Omental fat pad (tissue), 4 donors: ENCODE data around the gene BCORL1. TPM values are rescaled to one million over a fixed set of nuclear protein-coding genes. Genes with fewer than 3 reads are reported as not detected.

Experiments used
- ATAC-seq: fragments of 150-250 bp; one replicate; pipeline ENCODE4 v1.9.1; 2016; ENCODE audit warnings: mild to moderate bottlenecking, moderate library complexity; ENCODE audit not compliant: low FRiP score
- DNase-seq: peaks from one replicate; pipeline ENCODE4 v3.0.0-alpha.2; 2019; ENCODE audit warnings: low spot score
- total RNA-seq, 4 donors: library from RNA; depleted of rRNA; stranded (reverse); fragments of >200 nt; gene quantifications; one replicate each; pipeline ENCODE4 v1.1.0, GENCODE V29; 2016
- TF ChIP-seq, protein P1 (sequence below), 3 donors: fragments of 450-650 bp; IDR thresholded peaks; one replicate each; pipeline ENCODE4 v1.5.1; 2016 to 2017; ENCODE audit warnings: antibody characterized with exemption in 3 of 3, mild to moderate bottlenecking in 3 of 3, moderate library complexity in 2 of 3

BCORL1 gene
- total RNA-seq, 4 donors from 2014 or later: 4.9 to 8.0 (median 5.2) TPM

GRCh38 chrX:129940721-129941120 lies 41.7 kb upstream of the BCORL1 start:
- no peak for DNase-seq
- no peak for ATAC-seq
- TF ChIP-seq, protein P1, sequence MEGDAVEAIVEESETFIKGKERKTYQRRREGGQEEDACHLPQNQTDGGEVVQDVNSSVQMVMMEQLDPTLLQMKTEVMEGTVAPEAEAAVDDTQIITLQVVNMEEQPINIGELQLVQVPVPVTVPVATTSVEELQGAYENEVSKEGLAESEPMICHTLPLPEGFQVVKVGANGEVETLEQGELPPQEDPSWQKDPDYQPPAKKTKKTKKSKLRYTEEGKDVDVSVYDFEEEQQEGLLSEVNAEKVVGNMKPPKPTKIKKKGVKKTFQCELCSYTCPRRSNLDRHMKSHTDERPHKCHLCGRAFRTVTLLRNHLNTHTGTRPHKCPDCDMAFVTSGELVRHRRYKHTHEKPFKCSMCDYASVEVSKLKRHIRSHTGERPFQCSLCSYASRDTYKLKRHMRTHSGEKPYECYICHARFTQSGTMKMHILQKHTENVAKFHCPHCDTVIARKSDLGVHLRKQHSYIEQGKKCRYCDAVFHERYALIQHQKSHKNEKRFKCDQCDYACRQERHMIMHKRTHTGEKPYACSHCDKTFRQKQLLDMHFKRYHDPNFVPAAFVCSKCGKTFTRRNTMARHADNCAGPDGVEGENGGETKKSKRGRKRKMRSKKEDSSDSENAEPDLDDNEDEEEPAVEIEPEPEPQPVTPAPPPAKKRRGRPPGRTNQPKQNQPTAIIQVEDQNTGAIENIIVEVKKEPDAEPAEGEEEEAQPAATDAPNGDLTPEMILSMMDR (IDR thresholded peaks at IDR 0.05): no peak

GRCh38 chrX:129945131-129945530 lies 37.3 kb upstream of the BCORL1 start:
- TF ChIP-seq, protein P1 (IDR thresholded peaks at IDR 0.05): no peak
- DNase-seq (no peak), ATAC-seq (no peak)

DNA sequence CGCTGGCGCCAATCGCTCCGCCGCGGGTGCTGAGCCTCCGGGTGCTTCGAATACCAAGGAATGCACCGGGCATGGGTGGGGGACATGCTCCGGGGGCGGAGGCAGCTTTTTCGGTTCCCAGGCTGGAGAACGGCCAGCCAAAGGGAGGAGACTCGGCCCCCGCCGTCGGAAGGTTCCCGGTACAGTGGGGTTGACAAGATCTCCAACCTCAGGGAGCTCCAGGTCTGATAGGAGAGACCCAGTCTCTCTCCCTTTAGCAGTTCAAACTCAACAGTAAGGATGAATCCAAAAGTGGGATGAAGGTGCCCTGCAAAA lies 29.1 kb upstream of the BCORL1 start:
- ATAC-seq (no peak), DNase-seq (no peak)
- TF ChIP-seq, protein P1 (IDR thresholded peaks at IDR 0.05): no peak

DNA sequence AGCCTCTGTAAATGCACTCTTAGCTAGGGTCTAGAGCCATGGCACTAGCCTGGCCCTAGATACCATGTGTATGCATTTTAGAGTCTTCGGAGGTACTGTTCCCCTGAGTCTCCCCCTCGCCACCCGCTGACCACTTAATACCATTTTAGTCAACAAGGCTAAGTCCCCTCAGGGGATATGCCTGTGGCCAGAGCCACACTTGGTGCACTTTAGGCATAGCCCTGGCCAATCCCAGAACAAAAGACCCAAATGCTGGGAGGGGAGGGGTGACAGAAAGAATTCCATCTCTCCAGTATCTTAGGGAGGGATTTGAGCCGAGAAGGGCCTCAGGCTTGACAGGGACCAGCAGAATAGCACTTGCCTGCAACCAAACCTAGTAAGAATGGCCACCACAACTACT lies 28.6 kb upstream of the BCORL1 start:
- ATAC-seq (no peak), DNase-seq (no peak)
- TF ChIP-seq, protein P1 (IDR thresholded peaks at IDR 0.05): no peak

- ATAC-seq: no peak
- TF ChIP-seq, protein P1 (IDR thresholded peaks at IDR 0.05): no peak
- DNase-seq: no peak
These were observed 27.6 kb upstream of the BCORL1 start for GRCh38 chrX:129954804-129955203.

GRCh38 chrX:129955682-129956081 lies 26.8 kb upstream of the BCORL1 start:
- TF ChIP-seq, protein P1 (IDR thresholded peaks at IDR 0.05): no peak
- no peak for ATAC-seq
- no peak for DNase-seq

GRCh38 chrX:129956145-129956544 lies 26.3 kb upstream of the BCORL1 start:
- TF ChIP-seq, protein P1 (IDR thresholded peaks at IDR 0.05): no peak
- DNase-seq: no peak
- ATAC-seq: no peak
